IMR-90 (cell line): ENCODE data around the gene PGLYRP2.

ENCODE experiments used
- BHLHE40 ChIP-seq: fragments of 150-350 bp; IDR thresholded peaks from 2 replicates; pipeline ENCODE4 v1.6.1; 2016; ENCODE audit warnings: mild to moderate bottlenecking, low read depth, low read length
- CHD1 ChIP-seq: IDR thresholded peaks from 2 replicates; pipeline ENCODE4 v1.6.1; 2012; ENCODE audit warnings: low read depth, low read length, improper control_type of control experiment
- FOS ChIP-seq: fragments of 150-350 bp; IDR thresholded peaks from 2 replicates; pipeline ENCODE4 v1.6.1; 2016; ENCODE audit warnings: low read depth, low read length
- MAFK ChIP-seq: IDR thresholded peaks from 2 replicates; pipeline ENCODE4 v1.6.1; 2012; ENCODE audit warnings: low read depth, low read length, improper control_type of control experiment
- MAZ ChIP-seq: IDR thresholded peaks from 2 replicates; pipeline ENCODE4 v1.6.1; 2012; ENCODE audit warnings: low read depth, mild to moderate bottlenecking, low read length, improper control_type of control experiment, moderate library complexity, borderline replicate concordance
- MXI1 ChIP-seq: IDR thresholded peaks from 2 replicates; pipeline ENCODE4 v1.6.1; 2012; ENCODE audit warnings: low read depth, mild to moderate bottlenecking, low read length, moderate library complexity, borderline replicate concordance
- POLR2A ChIP-seq: IDR thresholded peaks from 2 replicates; pipeline ENCODE4 v1.6.1; 2012; ENCODE audit warnings: mild to moderate bottlenecking, low read depth, low read length
- RAD21 ChIP-seq: IDR thresholded peaks from 2 replicates; pipeline ENCODE4 v1.6.1; 2012; ENCODE audit warnings: low read length, improper control_type of control experiment
- RCOR1 ChIP-seq: IDR thresholded peaks from 2 replicates; pipeline ENCODE4 v1.6.1; 2012; ENCODE audit warnings: mild to moderate bottlenecking, low read length, improper control_type of control experiment; ENCODE audit not compliant: insufficient replicate concordance
- RFX5 ChIP-seq: IDR thresholded peaks from 2 replicates; pipeline ENCODE4 v1.8.0; 2012; ENCODE audit warnings: low read depth, mild to moderate bottlenecking, low read length, moderate library complexity
- SMC3 ChIP-seq: fragments of 150-350 bp; IDR thresholded peaks from 2 replicates; pipeline ENCODE4 v1.6.1; 2016; ENCODE audit warnings: low read depth, mild to moderate bottlenecking, antibody characterized with exemption, low read length, moderate library complexity
- TF ChIP-seq, protein P1 (sequence below): conservative IDR thresholded peaks from 2 replicates; pipeline ENCODE4 v1.5.1; 2012; ENCODE audit warnings: mild to moderate bottlenecking, low read depth, low read length, improper control_type of control experiment
- TF ChIP-seq, protein P2 (sequence below): fragments of 150-350 bp; IDR thresholded peaks from 2 replicates; pipeline ENCODE4 v1.6.1; 2016; ENCODE audit warnings: low read depth, mild to moderate bottlenecking, low read length, moderate library complexity, borderline replicate concordance
- TF ChIP-seq, protein P3 (sequence below): fragments of 150-350 bp; IDR thresholded peaks from 2 replicates; pipeline ENCODE4 v1.6.1; 2017; ENCODE audit warnings: mild to moderate bottlenecking, antibody characterized with exemption, low read length, low read depth

DNA sequence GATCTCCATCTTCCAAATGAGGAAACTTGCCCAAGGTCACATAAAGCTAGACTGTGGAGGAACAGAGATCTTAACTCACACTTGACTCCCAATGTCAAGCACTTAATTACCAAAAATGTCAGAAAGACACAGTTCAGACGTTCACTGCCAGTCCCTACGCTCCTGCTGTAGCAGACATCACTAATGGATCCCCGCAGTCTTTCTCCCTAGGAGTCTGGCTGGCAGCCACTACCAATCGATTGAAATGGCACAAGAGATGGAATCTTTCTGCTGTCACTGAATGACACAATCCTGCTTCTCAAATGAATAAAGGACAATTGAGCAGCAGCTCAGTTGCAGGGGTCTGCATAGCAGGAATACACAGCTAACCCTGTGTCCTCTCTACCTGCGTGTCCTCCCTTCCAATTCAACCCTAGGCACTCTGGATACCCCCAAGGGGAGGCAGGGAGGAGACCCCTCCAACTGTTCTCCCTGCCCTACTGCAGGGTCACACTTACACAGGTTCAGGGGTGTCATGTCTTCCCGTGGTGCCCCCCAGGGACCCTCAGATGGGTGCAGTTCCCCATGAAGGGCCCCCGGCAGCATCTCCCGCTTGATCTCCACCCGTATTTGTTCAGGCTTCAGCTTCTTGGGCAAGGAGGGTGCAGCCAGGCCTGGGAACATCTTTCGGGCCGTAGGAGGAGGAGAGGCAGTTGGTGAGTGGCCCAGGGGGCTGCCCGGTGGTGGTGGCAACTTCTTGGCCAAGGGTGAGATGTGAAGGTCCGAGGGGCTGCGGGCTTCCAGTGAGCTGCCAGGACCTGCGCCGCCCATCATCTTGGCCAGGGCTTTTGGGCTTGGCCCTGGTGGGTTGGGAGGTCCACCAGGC is 52.6 kb downstream of the PGLYRP2 start:
- TF ChIP-seq, protein P1, sequence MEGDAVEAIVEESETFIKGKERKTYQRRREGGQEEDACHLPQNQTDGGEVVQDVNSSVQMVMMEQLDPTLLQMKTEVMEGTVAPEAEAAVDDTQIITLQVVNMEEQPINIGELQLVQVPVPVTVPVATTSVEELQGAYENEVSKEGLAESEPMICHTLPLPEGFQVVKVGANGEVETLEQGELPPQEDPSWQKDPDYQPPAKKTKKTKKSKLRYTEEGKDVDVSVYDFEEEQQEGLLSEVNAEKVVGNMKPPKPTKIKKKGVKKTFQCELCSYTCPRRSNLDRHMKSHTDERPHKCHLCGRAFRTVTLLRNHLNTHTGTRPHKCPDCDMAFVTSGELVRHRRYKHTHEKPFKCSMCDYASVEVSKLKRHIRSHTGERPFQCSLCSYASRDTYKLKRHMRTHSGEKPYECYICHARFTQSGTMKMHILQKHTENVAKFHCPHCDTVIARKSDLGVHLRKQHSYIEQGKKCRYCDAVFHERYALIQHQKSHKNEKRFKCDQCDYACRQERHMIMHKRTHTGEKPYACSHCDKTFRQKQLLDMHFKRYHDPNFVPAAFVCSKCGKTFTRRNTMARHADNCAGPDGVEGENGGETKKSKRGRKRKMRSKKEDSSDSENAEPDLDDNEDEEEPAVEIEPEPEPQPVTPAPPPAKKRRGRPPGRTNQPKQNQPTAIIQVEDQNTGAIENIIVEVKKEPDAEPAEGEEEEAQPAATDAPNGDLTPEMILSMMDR = no peak
- no peak for TF ChIP-seq CHD1
- no peak for TF ChIP-seq RFX5
- TF ChIP-seq MAZ = no peak
- no peak for TF ChIP-seq MAFK
- no peak for TF ChIP-seq POLR2A
- TF ChIP-seq MXI1 = no peak
- TF ChIP-seq, protein P2, sequence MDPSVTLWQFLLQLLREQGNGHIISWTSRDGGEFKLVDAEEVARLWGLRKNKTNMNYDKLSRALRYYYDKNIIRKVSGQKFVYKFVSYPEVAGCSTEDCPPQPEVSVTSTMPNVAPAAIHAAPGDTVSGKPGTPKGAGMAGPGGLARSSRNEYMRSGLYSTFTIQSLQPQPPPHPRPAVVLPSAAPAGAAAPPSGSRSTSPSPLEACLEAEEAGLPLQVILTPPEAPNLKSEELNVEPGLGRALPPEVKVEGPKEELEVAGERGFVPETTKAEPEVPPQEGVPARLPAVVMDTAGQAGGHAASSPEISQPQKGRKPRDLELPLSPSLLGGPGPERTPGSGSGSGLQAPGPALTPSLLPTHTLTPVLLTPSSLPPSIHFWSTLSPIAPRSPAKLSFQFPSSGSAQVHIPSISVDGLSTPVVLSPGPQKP = no peak
- no peak for TF ChIP-seq FOS
- TF ChIP-seq RCOR1 = no peak
- TF ChIP-seq BHLHE40 = no peak
- TF ChIP-seq, protein P3, sequence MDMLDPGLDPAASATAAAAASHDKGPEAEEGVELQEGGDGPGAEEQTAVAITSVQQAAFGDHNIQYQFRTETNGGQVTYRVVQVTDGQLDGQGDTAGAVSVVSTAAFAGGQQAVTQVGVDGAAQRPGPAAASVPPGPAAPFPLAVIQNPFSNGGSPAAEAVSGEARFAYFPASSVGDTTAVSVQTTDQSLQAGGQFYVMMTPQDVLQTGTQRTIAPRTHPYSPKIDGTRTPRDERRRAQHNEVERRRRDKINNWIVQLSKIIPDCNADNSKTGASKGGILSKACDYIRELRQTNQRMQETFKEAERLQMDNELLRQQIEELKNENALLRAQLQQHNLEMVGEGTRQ = no peak
- TF ChIP-seq SMC3 = no peak
- TF ChIP-seq RAD21 = no peak
